Activated T-helper 17 cell treated with anti-CD3 and anti-CD28 coated beads, Interleukin-2, amount 50 U/mL, for 72 hours (primary cell): ENCODE results near the gene SYMPK. TPM values are rescaled to one million over a fixed set of nuclear protein-coding genes. Genes with fewer than 3 reads are reported as not detected.

Experiments used
- total RNA-seq, 2 donors: library from RNA; stranded (reverse); gene quantifications; one replicate each; pipeline ENCODE4 v1.2.3, GENCODE V29; 2022

SYMPK gene
- total RNA-seq, 2 donors from 2014 or later: 98.2 to 122 TPM

Other genes with a start within 250 kb of the SYMPK start
- 100 to 1,000 TPM; 117 to 184 TPM for gene EML2, start 223.8 kb downstream of the SYMPK start, total RNA-seq
- 10 to 100 TPM in 1 of 2 donors, 1 to 10 TPM in 1; 7.5 to 32.3 TPM for gene GIPR, start 194.9 kb downstream of the SYMPK start, total RNA-seq
- gene SNRPD2, start 171.2 kb downstream of the SYMPK start, total RNA-seq: 100 to 1,000 TPM; 544 to 752 TPM
- 10 to 100 TPM; 13.6 to 15.5 TPM for gene QPCTL, start 170.5 kb downstream of the SYMPK start, total RNA-seq
- gene FBXO46, start 132.3 kb downstream of the SYMPK start, total RNA-seq: 10 to 100 TPM; 39.4 to 44.3 TPM
- gene MEIOSIN, start 129.7 kb downstream of the SYMPK start, total RNA-seq: under 1 TPM in 1 of 2 donors, not detected in 1; 0.37 TPM
- gene SIX5, start 93.9 kb downstream of the SYMPK start, total RNA-seq: 1 to 10 TPM; 1.2 to 2.4 TPM
- gene DMPK, start 80.7 kb downstream of the SYMPK start, total RNA-seq: 10 to 100 TPM; 18.1 to 24.6 TPM
- 10 to 100 TPM; 33.1 to 38.9 TPM for gene DMWD, start 70.3 kb downstream of the SYMPK start, total RNA-seq
- gene RSPH6A, start 47.8 kb downstream of the SYMPK start, total RNA-seq: under 1 TPM; 0.26 to 0.40 TPM
- 1 to 10 TPM in 1 of 2 donors, under 1 TPM in 1; 0.32 to 1.9 TPM for gene FOXA3, start 1.2 kb upstream of the SYMPK start, total RNA-seq
- 10 to 100 TPM; 13.5 to 16.4 TPM for gene IRF2BP1, start 23.0 kb upstream of the SYMPK start, total RNA-seq
- 1 to 10 TPM; 7.4 to 7.6 TPM for gene MYPOP, start 39.5 kb upstream of the SYMPK start, total RNA-seq
- gene NANOS2, start 51.6 kb upstream of the SYMPK start, total RNA-seq: not detected
- under 1 TPM in 1 of 2 donors, not detected in 1; 0.03 TPM for gene NOVA2, start 110.7 kb upstream of the SYMPK start, total RNA-seq
- 10 to 100 TPM; 24.3 to 27.6 TPM for gene CCDC61, start 132.3 kb upstream of the SYMPK start, total RNA-seq
- not detected for gene PGLYRP1, start 159.9 kb upstream of the SYMPK start, total RNA-seq
- not detected for gene IGFL4, start 177.9 kb upstream of the SYMPK start, total RNA-seq